Measurements from ENCODE around the gene BBS9.

DNA sequence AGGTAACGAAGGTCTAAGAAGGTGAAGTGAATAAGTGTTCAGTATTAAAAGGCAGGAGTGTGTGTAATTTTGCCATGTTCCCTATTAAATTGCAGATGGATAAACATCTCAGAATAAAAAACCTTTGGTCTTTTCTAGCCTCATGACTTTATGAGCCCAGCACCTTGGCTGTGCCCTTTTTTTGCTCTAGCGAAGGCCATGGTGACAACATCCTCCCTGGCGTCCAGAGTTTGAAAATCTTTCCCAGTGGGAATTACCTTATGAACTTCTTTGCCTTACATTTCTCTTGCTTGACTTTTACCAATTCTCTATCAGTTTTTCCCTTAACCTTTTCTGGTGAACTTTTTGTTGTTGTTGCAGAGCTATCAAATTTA, 407.7 kb downstream of the BBS9 start:
- TF ChIP-seq, protein P1, sequence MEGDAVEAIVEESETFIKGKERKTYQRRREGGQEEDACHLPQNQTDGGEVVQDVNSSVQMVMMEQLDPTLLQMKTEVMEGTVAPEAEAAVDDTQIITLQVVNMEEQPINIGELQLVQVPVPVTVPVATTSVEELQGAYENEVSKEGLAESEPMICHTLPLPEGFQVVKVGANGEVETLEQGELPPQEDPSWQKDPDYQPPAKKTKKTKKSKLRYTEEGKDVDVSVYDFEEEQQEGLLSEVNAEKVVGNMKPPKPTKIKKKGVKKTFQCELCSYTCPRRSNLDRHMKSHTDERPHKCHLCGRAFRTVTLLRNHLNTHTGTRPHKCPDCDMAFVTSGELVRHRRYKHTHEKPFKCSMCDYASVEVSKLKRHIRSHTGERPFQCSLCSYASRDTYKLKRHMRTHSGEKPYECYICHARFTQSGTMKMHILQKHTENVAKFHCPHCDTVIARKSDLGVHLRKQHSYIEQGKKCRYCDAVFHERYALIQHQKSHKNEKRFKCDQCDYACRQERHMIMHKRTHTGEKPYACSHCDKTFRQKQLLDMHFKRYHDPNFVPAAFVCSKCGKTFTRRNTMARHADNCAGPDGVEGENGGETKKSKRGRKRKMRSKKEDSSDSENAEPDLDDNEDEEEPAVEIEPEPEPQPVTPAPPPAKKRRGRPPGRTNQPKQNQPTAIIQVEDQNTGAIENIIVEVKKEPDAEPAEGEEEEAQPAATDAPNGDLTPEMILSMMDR (IDR thresholded peaks at IDR 0.05): no peak
- TF ChIP-seq POLR2AphosphoS5 (IDR thresholded peaks at IDR 0.05; ENCODE audit: insufficient read depth in 1 of 2, low read depth in 1 of 2) (no peak), POLR2A (IDR thresholded peaks at IDR 0.05) (no peak)
